SK-N-SH (cell line): ENCODE results near the gene CELA3B. TPM values are rescaled to one million over a fixed set of nuclear protein-coding genes. Genes with fewer than 3 reads are reported as not detected.

Source experiments
- CTCF ChIA-PET: fragments of 300-600, 350-600 bp; formaldehyde crosslinking; extraction: SDS; loops from one replicate; lab custom pipeline; 2021; lab: Yijun Ruan, JAX
- POLR2A ChIA-PET: fragments of 350-600 bp; sonication (Branson Sonifier 250); formaldehyde crosslinking; extraction: SDS; loops from one replicate; lab custom pipeline; 2020; ENCODE audit warnings: antibody characterized with exemption, inconsistent platforms; lab: Yijun Ruan, JAX
- DNase-seq: peaks from one replicate; pipeline ENCODE4 v3.0.0; 2012
- H2AFZ ChIP-seq: fragments of 200-600 bp; sonication (generic); 2 replicates; pipeline ENCODE4 v1.8.1; 2016; ENCODE audit warnings: antibody characterized with exemption, mild to moderate bottlenecking, low read depth
- H3F3A ChIP-seq: fragments of 200-600 bp; sonication (generic); replicated peaks from 2 replicates; pipeline ENCODE3; 2016; ENCODE audit warnings: antibody characterized with exemption, mild to moderate bottlenecking; ENCODE audit not compliant: insufficient read depth
- H3K27ac ChIP-seq, 2 experiments: fragments of 200-500 bp in 1 of 2; fragments of 200-600 bp in 1 of 2; sonication (Bioruptor generic) in 1 of 2; sonication (generic), shearing (Covaris generic) in 1 of 2; 2 replicates each; pipeline versions ENCODE4 v1.5.1 to v1.6.1; 2014 to 2016; ENCODE audit warnings: low read depth in 2 of 2, inconsistent platforms in 1 of 2, low read length in 1 of 2, mild to moderate bottlenecking in 1 of 2, mixed read lengths in 1 of 2
- H3K27me3 ChIP-seq: fragments of 200-600 bp; sonication (generic), shearing (Covaris generic); 2 replicates; pipeline ENCODE4 v1.6.1; 2016; ENCODE audit warnings: mixed run types; ENCODE audit not compliant: insufficient read depth
- H3K36me3 ChIP-seq, 2 experiments: fragments of 200-500 bp in 1 of 2; fragments of 200-600 bp in 1 of 2; sonication (Bioruptor generic) in 1 of 2; sonication (generic) in 1 of 2; replicated peaks in 1 of 2; 2 replicates each; pipeline versions ENCODE3 to v1.5.1; 2014 to 2016; ENCODE audit warnings: low read length in 1 of 2, mild to moderate bottlenecking in 1 of 2; ENCODE audit not compliant: insufficient read depth in 2 of 2, control insufficient read depth in 1 of 2
- H3K4me1 ChIP-seq, 2 experiments: fragments of 200-500 bp in 1 of 2; fragments of 200-600 bp in 1 of 2; sonication (Bioruptor generic) in 1 of 2; sonication (generic), shearing (Covaris generic) in 1 of 2; 2 replicates each; pipeline versions ENCODE4 v1.5.1 to v1.6.1; 2014 to 2016; ENCODE audit warnings: low read depth in 1 of 2, low read length in 1 of 2, mixed run types in 1 of 2; ENCODE audit not compliant: insufficient read depth in 2 of 2, control insufficient read depth in 1 of 2
- H3K4me2 ChIP-seq: fragments of 200-600 bp; sonication (generic), shearing (Covaris generic); 2 replicates; pipeline ENCODE4 v1.6.1; 2017; ENCODE audit warnings: mixed run types
- H3K4me3 ChIP-seq, 2 experiments: fragments of 200-500 bp in 1 of 2; fragments of 200-600 bp in 1 of 2; sonication (Bioruptor generic) in 1 of 2; sonication (generic), shearing (Covaris generic) in 1 of 2; 2 replicates each; pipeline versions ENCODE4 v1.5.1 to v1.8.1; 2014 to 2016; ENCODE audit warnings: low read depth in 2 of 2, inconsistent platforms in 1 of 2, low read length in 1 of 2, mild to moderate bottlenecking in 1 of 2, mixed read lengths in 1 of 2, moderate library complexity in 1 of 2
- H3K79me2 ChIP-seq: fragments of 200-600 bp; sonication (generic); 2 replicates; pipeline ENCODE4 v1.8.1; 2017; ENCODE audit warnings: mild to moderate bottlenecking; ENCODE audit not compliant: insufficient read depth
- H3K9ac ChIP-seq: fragments of 200-600 bp; sonication (generic); 2 replicates; pipeline ENCODE4 v1.6.1; 2017; ENCODE audit warnings: mixed run types
- H3K9me2 ChIP-seq: fragments of 200-600 bp; sonication (generic); 2 replicates; pipeline ENCODE4 v1.6.1; 2017; ENCODE audit warnings: mixed run types
- H3K9me3 ChIP-seq: fragments of 200-600 bp; sonication (generic); 2 replicates; pipeline ENCODE4 v1.6.1; 2017; ENCODE audit warnings: mixed run types, mild to moderate bottlenecking, moderate library complexity
- H4K20me1 ChIP-seq: fragments of 200-600 bp; sonication (generic); 2 replicates; pipeline ENCODE4 v1.6.1; 2017; ENCODE audit warnings: mild to moderate bottlenecking, mixed run types; ENCODE audit not compliant: insufficient read depth
- EZH2phosphoT487 ChIP-seq: fragments of 200-600 bp; sonication (generic); IDR thresholded peaks from 2 replicates; pipeline ENCODE4 v1.6.1; 2017; ENCODE audit warnings: low read depth, mixed run types, mild to moderate bottlenecking, antibody characterized with exemption, moderate library complexity, borderline replicate concordance
- FOSL2 ChIP-seq: IDR thresholded peaks from 2 replicates; pipeline ENCODE4 v1.4.0; 2012; ENCODE audit warnings: low read depth, mild to moderate bottlenecking, moderate library complexity, borderline replicate concordance
- FOXJ3 ChIP-seq: sonication (generic); formaldehyde crosslinking; IDR thresholded peaks from 2 replicates; pipeline ENCODE4 v1.5.1; 2020; ENCODE audit warnings: mild to moderate bottlenecking, missing genetic modification reagents
- FOXM1 ChIP-seq: IDR thresholded peaks from 2 replicates; pipeline ENCODE4 v1.4.0; 2012; ENCODE audit warnings: low read depth, mild to moderate bottlenecking
- GABPA ChIP-seq: IDR thresholded peaks from 2 replicates; pipeline ENCODE4 v1.4.0; 2012; ENCODE audit warnings: low read depth, mild to moderate bottlenecking
- GATA2 ChIP-seq: sonication (generic); formaldehyde crosslinking; IDR thresholded peaks from 2 replicates; pipeline ENCODE4 v1.5.0; 2020; ENCODE audit warnings: mild to moderate bottlenecking, missing genetic modification reagents
- JUND ChIP-seq: IDR thresholded peaks from 2 replicates; pipeline ENCODE4 v1.4.0; 2012
- POLR2AphosphoS5 ChIP-seq: IDR thresholded peaks from 2 replicates; pipeline ENCODE4 v1.6.1; 2012; ENCODE audit warnings: low read depth, low read length
- RAD21 ChIP-seq: IDR thresholded peaks from 2 replicates; pipeline ENCODE4 v1.6.1; 2012; ENCODE audit warnings: mild to moderate bottlenecking, low read length
- REST ChIP-seq: IDR thresholded peaks from 2 replicates; pipeline ENCODE4 v1.6.1; 2012; ENCODE audit warnings: mild to moderate bottlenecking, low read depth, low read length, moderate library complexity
- RFX5 ChIP-seq: IDR thresholded peaks from 2 replicates; pipeline ENCODE4 v1.6.1; 2012; ENCODE audit warnings: mild to moderate bottlenecking, improper control_type of control experiment, low read length
- SIN3A ChIP-seq: IDR thresholded peaks from 2 replicates; pipeline ENCODE4 v1.6.1; 2012; ENCODE audit warnings: low read depth, mild to moderate bottlenecking, low read length, moderate library complexity, borderline replicate concordance
- TAF1 ChIP-seq: IDR thresholded peaks from 2 replicates; pipeline ENCODE4 v1.6.1; 2012; ENCODE audit warnings: low read depth, mild to moderate bottlenecking, low read length, moderate library complexity, borderline replicate concordance
- TCF12 ChIP-seq: IDR thresholded peaks from 2 replicates; pipeline ENCODE4 v1.4.0; 2012
- TEAD4 ChIP-seq: IDR thresholded peaks from 2 replicates; pipeline ENCODE4 v1.4.0; 2012; ENCODE audit warnings: mild to moderate bottlenecking, borderline replicate concordance; ENCODE audit not compliant: insufficient read depth
- USF1 ChIP-seq: IDR thresholded peaks from 2 replicates; pipeline ENCODE4 v1.4.0; 2012; ENCODE audit warnings: low read depth, borderline replicate concordance
- YY1 ChIP-seq: IDR thresholded peaks from 2 replicates; pipeline ENCODE4 v1.4.0; 2012; ENCODE audit warnings: low read depth, mild to moderate bottlenecking
- WGBS: methylation state at CpG from one replicate; pipeline ENCODE4 v1.1.6; 2017; ENCODE audit warnings: low lambda C conversion rate; 5-methylcytosine and 5-hydroxymethylcytosine counted together
- polyA plus RNA-seq, 3 experiments: library from polyadenylated mRNA; depleted of rRNA; stranded (reverse); fragments of >200 nt; gene quantifications; 2 replicates each; pipeline ENCODE4 v1.2.3, GENCODE V29; 2012
- TF ChIP-seq, protein P1 (sequence below): fragments of 150-350 bp; IDR thresholded peaks from 2 replicates; pipeline ENCODE4 v1.6.1; 2016; ENCODE audit warnings: mild to moderate bottlenecking, low read depth, low read length
- TF ChIP-seq, protein P2 (sequence below): IDR thresholded peaks from 2 replicates; pipeline ENCODE4 v1.4.0; 2012; ENCODE audit warnings: low read depth, borderline replicate concordance
- TF ChIP-seq, protein P3 (sequence below): IDR thresholded peaks from 2 replicates; pipeline ENCODE4 v1.4.0; 2012; ENCODE audit warnings: low read depth

The CELA3B gene
- polyA plus RNA-seq, 1 of the 3 experiments (the other 2 are of a cell fraction) = not detected

DNA sequence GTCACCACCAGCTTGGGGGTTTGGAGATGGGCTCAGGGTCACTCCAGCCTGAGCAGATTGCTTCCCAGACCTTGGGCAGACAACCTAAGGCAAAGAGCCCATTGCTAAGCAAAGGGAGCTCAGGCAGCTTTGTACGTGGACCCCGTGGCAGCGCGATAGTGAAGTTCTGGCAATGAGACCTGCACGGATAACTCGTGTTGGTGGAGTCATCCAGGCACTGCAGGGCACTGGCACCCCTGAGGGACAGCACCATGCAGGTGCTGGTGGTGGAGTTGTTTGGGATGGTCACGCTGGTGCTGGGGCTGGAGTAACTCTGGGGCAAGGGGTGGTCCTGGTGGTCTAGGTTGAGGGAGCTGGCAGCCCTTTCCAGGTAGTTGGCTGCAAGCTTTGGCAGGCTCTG, 26.1 kb upstream of the CELA3B start:
- H3K79me2 ChIP-seq = no peaks in the 10 kb centered on the region
- ChIA-PET CTCF (interaction anchor here (1.1 to 4.5 kb wide), 2 partner anchors 11 to 14 kb away, joined by 3 to 19 read pairs; no protein-coding TSS in a partner anchor), POLR2A (no interaction called here)
- H3K4me1 ChIP-seq = peaks cover 0 to under 1% of the 10 kb centered on the region in 2 experiments; a peak in 1 of 4 replicates
- no peak for TF ChIP-seq GATA2 (CRISPR knock-in tag)
- TF ChIP-seq JUND = no peak
- TF ChIP-seq POLR2AphosphoS5 = no peak
- TF ChIP-seq, protein P1, sequence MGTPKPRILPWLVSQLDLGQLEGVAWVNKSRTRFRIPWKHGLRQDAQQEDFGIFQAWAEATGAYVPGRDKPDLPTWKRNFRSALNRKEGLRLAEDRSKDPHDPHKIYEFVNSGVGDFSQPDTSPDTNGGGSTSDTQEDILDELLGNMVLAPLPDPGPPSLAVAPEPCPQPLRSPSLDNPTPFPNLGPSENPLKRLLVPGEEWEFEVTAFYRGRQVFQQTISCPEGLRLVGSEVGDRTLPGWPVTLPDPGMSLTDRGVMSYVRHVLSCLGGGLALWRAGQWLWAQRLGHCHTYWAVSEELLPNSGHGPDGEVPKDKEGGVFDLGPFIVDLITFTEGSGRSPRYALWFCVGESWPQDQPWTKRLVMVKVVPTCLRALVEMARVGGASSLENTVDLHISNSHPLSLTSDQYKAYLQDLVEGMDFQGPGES = no peak
- no peak for TF ChIP-seq FOSL2
- no peak for TF ChIP-seq RFX5
- TF ChIP-seq, protein P2, sequence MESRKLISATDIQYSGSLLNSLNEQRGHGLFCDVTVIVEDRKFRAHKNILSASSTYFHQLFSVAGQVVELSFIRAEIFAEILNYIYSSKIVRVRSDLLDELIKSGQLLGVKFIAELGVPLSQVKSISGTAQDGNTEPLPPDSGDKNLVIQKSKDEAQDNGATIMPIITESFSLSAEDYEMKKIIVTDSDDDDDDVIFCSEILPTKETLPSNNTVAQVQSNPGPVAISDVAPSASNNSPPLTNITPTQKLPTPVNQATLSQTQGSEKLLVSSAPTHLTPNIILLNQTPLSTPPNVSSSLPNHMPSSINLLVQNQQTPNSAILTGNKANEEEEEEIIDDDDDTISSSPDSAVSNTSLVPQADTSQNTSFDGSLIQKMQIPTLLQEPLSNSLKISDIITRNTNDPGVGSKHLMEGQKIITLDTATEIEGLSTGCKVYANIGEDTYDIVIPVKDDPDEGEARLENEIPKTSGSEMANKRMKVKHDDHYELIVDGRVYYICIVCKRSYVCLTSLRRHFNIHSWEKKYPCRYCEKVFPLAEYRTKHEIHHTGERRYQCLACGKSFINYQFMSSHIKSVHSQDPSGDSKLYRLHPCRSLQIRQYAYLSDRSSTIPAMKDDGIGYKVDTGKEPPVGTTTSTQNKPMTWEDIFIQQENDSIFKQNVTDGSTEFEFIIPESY = no peak
- TF ChIP-seq FOXM1 = no peak
- no peak for TF ChIP-seq RAD21
- TF ChIP-seq TEAD4 = no peak
- TF ChIP-seq GABPA = no peak
- TF ChIP-seq YY1 = no peak
- TF ChIP-seq TCF12 = no peak
- TF ChIP-seq USF1 = no peak
- TF ChIP-seq EZH2phosphoT487 = no peak
- TF ChIP-seq, protein P3, sequence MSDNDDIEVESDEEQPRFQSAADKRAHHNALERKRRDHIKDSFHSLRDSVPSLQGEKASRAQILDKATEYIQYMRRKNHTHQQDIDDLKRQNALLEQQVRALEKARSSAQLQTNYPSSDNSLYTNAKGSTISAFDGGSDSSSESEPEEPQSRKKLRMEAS = no peak
- TF ChIP-seq FOXJ3 (CRISPR knock-in tag) = no peak
- TF ChIP-seq REST = no peak
- TF ChIP-seq TAF1 = no peak
- TF ChIP-seq SIN3A = no peak
- no peak overlapping the region for H3K4me3 ChIP-seq
- no peak overlapping the region for H3K27ac ChIP-seq
- H4K20me1 ChIP-seq = no peaks in the 10 kb centered on the region
- no peaks in the 10 kb centered on the region for H3K36me3 ChIP-seq
- no CpG with 5 or more reads among the region's 7 CpGs for WGBS
- no peaks in the 10 kb centered on the region for H3K27me3 ChIP-seq
- no peaks in the 10 kb centered on the region for H3K9me3 ChIP-seq
- no peak overlapping the region for H3K4me2 ChIP-seq
- H3K9me2 ChIP-seq = no peaks in the 10 kb centered on the region
- no peak overlapping the region for H3K9ac ChIP-seq
- no peak for DNase-seq
- no peaks in the 10 kb centered on the region for H3F3A ChIP-seq
- H2AFZ ChIP-seq = no peak overlapping the region
